KMS-11 (cell line): ENCODE measurements around the gene SDK1.
"Not testable (repeated sequence)": the region's sequence is repeated elsewhere in the genome, so short reads cannot be mapped to it uniquely, and the experiment has no call there.

Source experiments
- H2AFZ ChIP-seq: fragments of 200-600 bp; sonication (generic); 2 replicates; pipeline ENCODE4 v1.6.1; 2016; ENCODE audit warnings: antibody characterized with exemption, mixed run types, low read depth
- H3K27ac ChIP-seq: fragments of 200-600 bp; sonication (generic); 2 replicates; pipeline ENCODE4 v1.6.1; 2016; ENCODE audit warnings: mild to moderate bottlenecking, mixed run types
- H3K27me3 ChIP-seq: fragments of 200-600 bp; sonication (generic); 2 replicates; pipeline ENCODE4 v1.6.1; 2017; ENCODE audit warnings: mild to moderate bottlenecking, low read depth, mixed run types, moderate library complexity; ENCODE audit not compliant: insufficient read depth
- H3K36me3 ChIP-seq: fragments of 200-600 bp; sonication (generic); 2 replicates; pipeline ENCODE4 v1.6.1; 2017; ENCODE audit warnings: mild to moderate bottlenecking, mixed run types; ENCODE audit not compliant: insufficient read depth
- H3K4me1 ChIP-seq: fragments of 200-600 bp; sonication (generic); 2 replicates; pipeline ENCODE4 v1.6.1; 2016; ENCODE audit warnings: mild to moderate bottlenecking, low read depth, mixed run types; ENCODE audit not compliant: poor library complexity, severe bottlenecking
- H3K4me2 ChIP-seq: fragments of 200-600 bp; sonication (generic); 2 replicates; pipeline ENCODE4 v1.7.0; 2016; ENCODE audit warnings: mild to moderate bottlenecking, mixed run types
- H3K4me3 ChIP-seq: fragments of 200-600 bp; sonication (generic); IDR thresholded peaks from 2 replicates; pipeline ENCODE4 v1.6.1; 2017; ENCODE audit warnings: low read depth, low read length, mixed read lengths; ENCODE audit not compliant: insufficient read depth
- H3K79me2 ChIP-seq: fragments of 200-600 bp; sonication (generic); 2 replicates; pipeline ENCODE4 v1.6.1; 2016; ENCODE audit warnings: low read depth, mixed run types; ENCODE audit not compliant: insufficient read depth
- H3K9ac ChIP-seq: fragments of 200-600 bp; sonication (generic); 2 replicates; pipeline ENCODE4 v1.6.1; 2016; ENCODE audit warnings: mild to moderate bottlenecking, mixed run types
- H4K20me1 ChIP-seq: fragments of 200-600 bp; sonication (generic); 2 replicates; pipeline ENCODE4 v1.6.1; 2016; ENCODE audit warnings: mild to moderate bottlenecking, mixed run types; ENCODE audit not compliant: insufficient read depth
- CTCF ChIP-seq: fragments of 200-600 bp; sonication (generic); conservative IDR thresholded peaks from 2 replicates; pipeline ENCODE4 v1.6.1; 2017; ENCODE audit warnings: low read depth, mild to moderate bottlenecking, antibody characterized with exemption, low read length, moderate library complexity, mixed read lengths

Gene SDK1

GRCh38 chr7:4257146-4258111, 956.4 kb downstream of the SDK1 start:
- Histone ChIP-seq H3K4me3 (no peak overlapping the region), H3K27me3 (no peaks in the 10 kb centered on the region), H3K79me2 (no peaks in the 10 kb centered on the region), H3K36me3 (no peaks in the 10 kb centered on the region), H2AFZ (no peak overlapping the region), H4K20me1 (no peaks in the 10 kb centered on the region), H3K4me1 (no peaks in the 10 kb centered on the region), H3K9ac (no peak overlapping the region), H3K27ac (no peak overlapping the region), H3K4me2 (no peak overlapping the region)
- TF ChIP-seq CTCF, result no peak

GRCh38 chr7:4260116-4260515, 959.1 kb downstream of the SDK1 start:
- not testable (repeated sequence) for H3K4me2 ChIP-seq, H3K36me3 ChIP-seq, H2AFZ ChIP-seq, H3K4me3 ChIP-seq, H4K20me1 ChIP-seq, H3K4me1 ChIP-seq, H3K27ac ChIP-seq, H3K9ac ChIP-seq, H3K27me3 ChIP-seq, H3K79me2 ChIP-seq

- Histone ChIP-seq H3K36me3 (no peaks in the 10 kb centered on the region), H2AFZ (no peak overlapping the region), H3K79me2 (no peaks in the 10 kb centered on the region), H4K20me1 (no peaks in the 10 kb centered on the region), H3K27me3 (no peaks in the 10 kb centered on the region; the same call in 1 of the 2 replicates), H3K9ac (no peak overlapping the region), H3K4me2 (no peak overlapping the region), H3K4me3 (no peak overlapping the region), H3K4me1 (no peaks in the 10 kb centered on the region), H3K27ac (no peak overlapping the region)
- TF ChIP-seq CTCF, result no peak
Observed at GRCh38 chr7:4260867-4261600, 960.0 kb downstream of the SDK1 start.

- Histone ChIP-seq H4K20me1 (no peaks in the 10 kb centered on the region), H3K79me2 (no peaks in the 10 kb centered on the region), H3K27me3 (no peaks in the 10 kb centered on the region; the same call in 1 of the 2 replicates), H3K27ac (no peak overlapping the region), H2AFZ (no peak overlapping the region), H3K4me1 (no peaks in the 10 kb centered on the region), H3K9ac (no peak overlapping the region), H3K4me2 (no peak overlapping the region), H3K4me3 (no peak overlapping the region), H3K36me3 (no peaks in the 10 kb centered on the region)
- no peak for TF ChIP-seq CTCF
Observed at GRCh38 chr7:4261601-4261960, 960.5 kb downstream of the SDK1 start.

GRCh38 chr7:4264206-4264605, 963.2 kb downstream of the SDK1 start:
- H3K79me2 ChIP-seq, H3K4me1 ChIP-seq, H3K27ac ChIP-seq, H2AFZ ChIP-seq, H3K4me3 ChIP-seq, H3K9ac ChIP-seq, H3K4me2 ChIP-seq, H3K27me3 ChIP-seq, H4K20me1 ChIP-seq, H3K36me3 ChIP-seq: not testable (repeated sequence)
